ENCODE results near the gene SDF4.
A peak's percentile ranks its signal among the peaks of the same experiment; 100 is the strongest.
"Not testable (repeated sequence)": the region's sequence is repeated elsewhere in the genome, so short reads cannot be mapped to it uniquely, and the experiment has no call there.

Gene SDF4

DNA sequence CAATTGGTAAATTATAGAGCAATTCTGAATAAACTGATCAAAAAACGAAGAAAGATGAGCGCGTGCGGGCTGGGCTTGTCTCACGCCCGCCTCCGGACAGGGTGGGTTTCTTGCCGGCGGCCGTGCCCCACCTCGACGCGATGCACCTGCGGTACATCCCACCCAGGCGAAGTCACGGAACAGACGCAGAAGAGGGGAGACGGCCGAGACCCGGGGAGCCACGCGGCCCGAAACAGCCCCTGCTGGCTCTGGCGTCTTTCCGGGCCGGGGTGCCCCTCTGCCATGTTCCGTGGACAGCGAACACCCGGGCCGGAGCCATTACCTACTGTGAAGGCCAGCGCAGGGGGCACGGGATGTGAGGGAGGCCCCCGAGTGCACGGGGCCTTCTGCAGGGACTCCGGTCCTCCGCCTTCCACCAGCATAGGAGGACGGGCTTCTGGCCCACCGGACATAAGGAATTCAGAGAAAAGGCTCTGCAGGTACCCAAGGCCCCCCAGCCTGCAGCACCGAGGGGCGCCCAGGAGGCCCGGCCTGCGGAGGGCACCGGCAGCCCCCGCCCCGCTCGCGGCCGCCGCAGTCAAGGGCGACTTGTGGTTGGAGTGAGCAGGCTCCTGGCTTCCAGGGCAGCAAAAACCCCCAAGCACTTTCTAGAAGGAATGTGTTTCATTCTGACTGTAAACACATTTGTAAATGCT, 22.3 kb upstream of the SDF4 start:
- TF ChIP-seq, protein P1, sequence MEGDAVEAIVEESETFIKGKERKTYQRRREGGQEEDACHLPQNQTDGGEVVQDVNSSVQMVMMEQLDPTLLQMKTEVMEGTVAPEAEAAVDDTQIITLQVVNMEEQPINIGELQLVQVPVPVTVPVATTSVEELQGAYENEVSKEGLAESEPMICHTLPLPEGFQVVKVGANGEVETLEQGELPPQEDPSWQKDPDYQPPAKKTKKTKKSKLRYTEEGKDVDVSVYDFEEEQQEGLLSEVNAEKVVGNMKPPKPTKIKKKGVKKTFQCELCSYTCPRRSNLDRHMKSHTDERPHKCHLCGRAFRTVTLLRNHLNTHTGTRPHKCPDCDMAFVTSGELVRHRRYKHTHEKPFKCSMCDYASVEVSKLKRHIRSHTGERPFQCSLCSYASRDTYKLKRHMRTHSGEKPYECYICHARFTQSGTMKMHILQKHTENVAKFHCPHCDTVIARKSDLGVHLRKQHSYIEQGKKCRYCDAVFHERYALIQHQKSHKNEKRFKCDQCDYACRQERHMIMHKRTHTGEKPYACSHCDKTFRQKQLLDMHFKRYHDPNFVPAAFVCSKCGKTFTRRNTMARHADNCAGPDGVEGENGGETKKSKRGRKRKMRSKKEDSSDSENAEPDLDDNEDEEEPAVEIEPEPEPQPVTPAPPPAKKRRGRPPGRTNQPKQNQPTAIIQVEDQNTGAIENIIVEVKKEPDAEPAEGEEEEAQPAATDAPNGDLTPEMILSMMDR (IDR thresholded peaks at IDR 0.05) = no peak
- no peak for TF ChIP-seq ZFX (IDR thresholded peaks at IDR 0.05; ENCODE audit: borderline replicate concordance)
- no peak overlapping the region for H3K27ac ChIP-seq

DNA sequence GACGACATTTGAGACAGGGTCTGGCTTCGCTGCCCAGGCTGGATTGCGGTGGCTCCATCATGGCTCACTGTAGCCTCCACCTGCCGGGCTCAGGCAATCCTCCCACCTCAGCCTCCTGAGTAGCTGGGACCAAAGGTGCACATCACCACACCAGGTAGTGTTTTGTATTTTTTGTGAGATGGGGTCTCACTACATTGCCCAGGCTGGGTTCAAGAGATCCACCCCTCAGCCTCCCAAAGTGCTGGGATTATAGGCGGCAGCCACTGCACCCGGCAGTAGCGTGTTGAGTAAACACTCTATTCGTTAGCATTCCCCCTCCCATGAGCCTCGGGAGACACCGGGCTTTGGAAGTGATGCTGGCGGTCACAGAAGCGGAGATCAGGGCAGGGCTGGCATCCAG, 21.5 kb upstream of the SDF4 start:
- no peak for TF ChIP-seq ZFX (IDR thresholded peaks at IDR 0.05; ENCODE audit: borderline replicate concordance)
- TF ChIP-seq, protein P1 (IDR thresholded peaks at IDR 0.05) = no peak
- H3K27ac ChIP-seq = no peak overlapping the region

DNA sequence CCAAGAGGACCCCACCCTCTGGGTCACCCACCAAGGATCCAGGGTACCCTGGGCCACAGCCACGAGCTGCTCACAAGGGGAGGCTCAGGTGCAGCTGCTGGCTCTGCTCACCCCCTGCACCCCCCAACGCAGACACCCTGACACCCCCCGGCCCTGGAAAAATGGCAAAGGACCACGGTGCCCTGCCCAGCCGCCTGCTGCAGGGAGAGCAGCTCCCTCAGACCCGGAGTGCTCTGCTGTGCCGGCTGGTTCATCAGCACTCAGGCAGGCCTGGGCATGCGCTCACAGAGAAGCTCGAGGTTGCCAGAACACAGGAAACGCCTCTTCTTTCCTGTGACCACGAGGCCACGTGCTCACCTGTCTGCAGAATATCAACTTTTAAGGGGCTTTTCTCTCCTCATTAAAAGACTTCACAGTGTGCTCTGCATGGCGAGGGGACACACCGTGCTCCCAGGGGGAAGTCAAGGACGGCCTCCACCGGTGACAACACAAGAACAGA, 19.0 kb upstream of the SDF4 start:
- no peak for TF ChIP-seq ZFX (IDR thresholded peaks at IDR 0.05; ENCODE audit: borderline replicate concordance)
- TF ChIP-seq, protein P1 (IDR thresholded peaks at IDR 0.05) = no peak
- H3K27ac ChIP-seq = peak overlapping the region; percentile 37; the same call in 1 of the 2 replicates

DNA sequence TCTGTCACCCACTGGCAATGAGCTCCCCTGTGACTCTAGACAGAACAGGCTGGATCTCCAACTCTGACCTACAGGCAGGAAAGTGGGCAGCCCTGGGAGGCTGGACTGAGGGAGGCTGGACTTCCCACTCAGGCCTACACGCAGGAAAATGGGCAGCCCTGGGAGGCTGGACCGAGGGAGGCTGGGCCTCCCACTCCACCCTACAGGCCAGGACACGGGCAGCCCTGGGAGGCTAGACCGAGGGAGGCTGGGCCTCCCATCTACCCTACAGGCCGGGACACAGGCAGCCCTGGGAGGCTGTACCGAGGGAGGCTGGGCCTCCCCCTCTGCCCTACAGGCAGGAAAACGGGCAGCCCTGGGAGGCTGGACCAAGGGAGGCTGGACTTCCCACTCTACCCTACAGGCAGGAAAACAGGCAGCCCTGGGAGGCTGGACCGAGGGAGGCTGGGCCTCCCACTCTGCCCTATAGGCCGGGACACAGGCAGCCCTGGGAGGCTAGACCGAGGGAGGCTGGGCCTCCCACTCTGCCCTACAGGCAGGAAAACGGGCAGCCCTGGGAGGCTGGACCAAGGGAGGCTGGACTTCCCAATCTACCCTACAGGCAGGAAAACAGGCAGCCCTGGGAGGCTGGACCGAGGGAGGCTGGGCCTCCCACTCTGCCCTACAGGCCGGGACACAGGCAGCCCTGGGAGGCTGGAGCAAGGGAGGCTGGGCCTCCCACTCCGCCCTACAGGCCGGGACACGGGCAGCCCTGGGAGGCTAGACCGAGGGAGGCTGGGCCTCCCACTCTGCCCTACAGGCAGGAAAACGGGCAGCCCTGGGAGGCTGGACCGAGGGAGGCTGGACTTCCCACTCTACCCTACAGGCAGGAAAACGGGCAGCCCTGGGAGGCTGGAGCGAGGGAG, 16.5 kb upstream of the SDF4 start:
- H3K27ac ChIP-seq = not testable (repeated sequence)

DNA sequence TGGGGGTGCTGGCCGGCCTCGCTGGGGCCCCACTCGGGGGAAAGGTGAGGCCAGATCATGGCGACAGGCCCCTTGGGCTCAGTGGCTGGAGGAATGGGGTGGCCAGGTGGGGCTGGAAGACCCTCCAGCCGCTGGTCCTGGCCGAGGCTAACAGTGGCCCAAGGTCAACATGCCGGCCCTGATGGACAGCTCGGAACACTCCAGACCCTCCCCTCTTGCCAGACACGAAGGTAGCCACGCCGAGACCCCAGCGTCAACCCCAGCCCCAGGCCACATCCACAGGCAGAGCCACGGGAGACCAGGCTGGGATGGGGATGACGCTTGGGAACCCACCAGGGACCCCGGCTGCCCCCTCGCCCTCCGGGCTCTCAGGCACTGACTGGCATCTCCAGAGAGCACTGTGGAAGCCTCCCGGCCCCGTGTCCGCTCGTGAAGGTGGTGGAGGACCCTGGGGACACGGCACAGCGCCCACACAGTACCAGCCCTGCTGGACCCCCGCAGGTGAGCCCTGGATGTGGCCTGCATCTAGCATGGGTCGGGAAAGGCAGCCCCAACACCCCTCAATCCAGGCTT, 15.6 kb upstream of the SDF4 start:
- TF ChIP-seq ZFX (IDR thresholded peaks at IDR 0.05; ENCODE audit: borderline replicate concordance) = no peak
- TF ChIP-seq, protein P1 (IDR thresholded peaks at IDR 0.05) = no peak
- no peak overlapping the region for H3K27ac ChIP-seq

DNA sequence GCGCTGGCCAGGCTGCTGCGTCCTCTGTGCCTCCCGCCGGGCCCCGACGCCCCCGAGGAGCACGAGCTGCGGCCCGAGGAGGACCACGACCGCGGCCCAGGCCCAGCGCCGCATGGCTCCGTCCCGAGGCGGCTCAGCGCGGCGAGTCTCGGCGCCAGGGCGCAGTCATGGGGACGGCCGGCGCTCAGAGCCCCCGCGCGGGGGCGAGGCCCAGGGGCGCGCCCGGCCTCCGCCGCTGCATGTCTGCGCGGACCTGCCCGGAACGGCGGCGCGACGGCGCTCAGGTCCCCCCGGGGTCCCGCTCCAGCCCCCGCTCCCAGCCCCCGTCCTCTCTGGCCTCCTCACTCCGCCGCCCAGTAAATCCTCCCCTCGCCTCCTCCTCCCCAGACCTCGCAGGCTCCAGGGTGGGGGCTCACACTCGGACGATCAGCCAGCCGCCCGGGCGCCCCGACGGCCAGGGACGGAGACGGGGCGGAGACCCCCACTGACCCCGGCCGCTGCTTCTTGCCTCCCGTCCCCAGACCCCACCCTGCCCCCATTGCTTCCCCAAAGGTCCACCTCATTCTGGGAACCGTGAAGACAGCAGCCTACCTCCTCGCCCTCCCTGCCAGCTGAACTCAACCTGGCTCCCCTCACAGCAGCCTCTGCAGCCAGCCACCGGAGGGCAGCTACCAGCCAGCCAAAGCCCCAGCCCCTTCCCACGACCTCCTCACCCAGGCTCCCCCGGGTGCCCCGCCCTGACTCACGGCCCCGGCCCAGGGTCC, 15.0 kb upstream of the SDF4 start, which contains the start of gene C1QTNF12:
Gene C1QTNF12, minus strand, starts transcription at position 146 of the 764 bp plus-strand sequence. Its CDS starts 32 bp downstream, at position 114.
- no peak for TF ChIP-seq ZFX (IDR thresholded peaks at IDR 0.05; ENCODE audit: borderline replicate concordance)
- TF ChIP-seq, protein P1 (IDR thresholded peaks at IDR 0.05) = no peak

More for the DNA sequence above, 15.0 kb upstream of the SDF4 start, which contains the start of gene C1QTNF12:
- H3K27ac ChIP-seq = no peak within 1 kb of the TSS

Data from 22Rv1 (cell line).